Vagina (tissue), 2 donors: ENCODE results near the gene DELE1. TPM values are rescaled to one million over a fixed set of nuclear protein-coding genes. Genes with fewer than 3 reads are reported as not detected.

ENCODE experiments used
- DNase-seq, 2 donors: peaks; one replicate each; pipeline ENCODE4 v3.0.0-alpha.2; 2017; ENCODE audit errors: extremely low spot score in 2 of 2
- H3K27ac ChIP-seq: fragments of 200-600 bp; sonication (generic); one replicate; pipeline ENCODE4 v1.5.1; 2019
- H3K27me3 ChIP-seq: fragments of 200-600 bp; sonication (generic); one replicate; pipeline ENCODE4 v1.5.1; 2019
- H3K36me3 ChIP-seq, 2 donors: fragments of 200-600 bp; sonication (generic); one replicate each; pipeline ENCODE4 v1.5.1; 2017 to 2019
- H3K4me1 ChIP-seq: fragments of 200-600 bp; sonication (generic); one replicate; pipeline ENCODE4 v1.5.1; 2019
- H3K4me3 ChIP-seq, 2 donors: fragments of 200-600 bp; sonication (generic); 1 replicate in 1 of 2; 2 replicates in 1 of 2; pipeline ENCODE4 v1.5.1; 2016 to 2019
- H3K9me3 ChIP-seq: fragments of 200-600 bp; sonication (generic); one replicate; pipeline ENCODE4 v1.5.1; 2019
- POLR2A ChIP-seq, 2 donors: fragments of 450-650 bp; IDR thresholded peaks; one replicate each; pipeline ENCODE4 v1.6.1; 2017; ENCODE audit warnings: antibody characterized with exemption in 2 of 2, mild to moderate bottlenecking in 2 of 2, moderate library complexity in 2 of 2
- POLR2AphosphoS5 ChIP-seq, 2 donors: sonication (generic); formaldehyde crosslinking; IDR thresholded peaks; one replicate each; pipeline ENCODE4 v1.9.0; 2017; ENCODE audit warnings: antibody characterized with exemption in 2 of 2, mild to moderate bottlenecking in 2 of 2, low read depth in 1 of 2; ENCODE audit not compliant: insufficient read depth in 1 of 2
- intact Hi-C: fragments of 100-400 bp; cut with DNase I; formaldehyde crosslinking; loops from one replicate; pipeline ENCODE4 v1.15.1; 2023
- total RNA-seq: library from RNA; depleted of rRNA; stranded (reverse); fragments of >200 nt; gene quantifications from one replicate; pipeline ENCODE4 v1.2.3, GENCODE V29; 2016
- TF ChIP-seq, protein P1 (sequence below), 3 experiments: fragments of 450-650 bp in 2 of 3; fragments of 200-600 bp in 1 of 3; sonication (generic) in 1 of 3; IDR thresholded peaks; one replicate each; pipeline ENCODE4 v1.5.1; 2017 to 2019; ENCODE audit warnings: antibody characterized with exemption in 3 of 3, mild to moderate bottlenecking in 2 of 3, moderate library complexity in 2 of 3

The DELE1 gene
- total RNA-seq, 1 donor from 2014 or later = 79.1 TPM

GRCh38 chr5:141949511-141949910 lies 25.8 kb downstream of the DELE1 start:
- no peak overlapping the region for H3K27ac ChIP-seq
- H3K4me3 ChIP-seq = no peak overlapping the region
- no peaks in the 10 kb centered on the region for H3K27me3 ChIP-seq
- no peaks in the 10 kb centered on the region for H3K36me3 ChIP-seq
- TF ChIP-seq POLR2AphosphoS5 (IDR thresholded peaks at IDR 0.05; ENCODE audit: insufficient read depth in 1 of 2, low read depth in 1 of 2) (no peak), POLR2A (IDR thresholded peaks at IDR 0.05) (no peak)
- TF ChIP-seq, protein P1, sequence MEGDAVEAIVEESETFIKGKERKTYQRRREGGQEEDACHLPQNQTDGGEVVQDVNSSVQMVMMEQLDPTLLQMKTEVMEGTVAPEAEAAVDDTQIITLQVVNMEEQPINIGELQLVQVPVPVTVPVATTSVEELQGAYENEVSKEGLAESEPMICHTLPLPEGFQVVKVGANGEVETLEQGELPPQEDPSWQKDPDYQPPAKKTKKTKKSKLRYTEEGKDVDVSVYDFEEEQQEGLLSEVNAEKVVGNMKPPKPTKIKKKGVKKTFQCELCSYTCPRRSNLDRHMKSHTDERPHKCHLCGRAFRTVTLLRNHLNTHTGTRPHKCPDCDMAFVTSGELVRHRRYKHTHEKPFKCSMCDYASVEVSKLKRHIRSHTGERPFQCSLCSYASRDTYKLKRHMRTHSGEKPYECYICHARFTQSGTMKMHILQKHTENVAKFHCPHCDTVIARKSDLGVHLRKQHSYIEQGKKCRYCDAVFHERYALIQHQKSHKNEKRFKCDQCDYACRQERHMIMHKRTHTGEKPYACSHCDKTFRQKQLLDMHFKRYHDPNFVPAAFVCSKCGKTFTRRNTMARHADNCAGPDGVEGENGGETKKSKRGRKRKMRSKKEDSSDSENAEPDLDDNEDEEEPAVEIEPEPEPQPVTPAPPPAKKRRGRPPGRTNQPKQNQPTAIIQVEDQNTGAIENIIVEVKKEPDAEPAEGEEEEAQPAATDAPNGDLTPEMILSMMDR (IDR thresholded peaks at IDR 0.05) = no peak
- DNase-seq = no peak
- no peaks in the 10 kb centered on the region for H3K9me3 ChIP-seq
- peaks cover 17% of the 10 kb centered on the region for H3K4me1 ChIP-seq
- intact Hi-C loops = no loop called here

DNA sequence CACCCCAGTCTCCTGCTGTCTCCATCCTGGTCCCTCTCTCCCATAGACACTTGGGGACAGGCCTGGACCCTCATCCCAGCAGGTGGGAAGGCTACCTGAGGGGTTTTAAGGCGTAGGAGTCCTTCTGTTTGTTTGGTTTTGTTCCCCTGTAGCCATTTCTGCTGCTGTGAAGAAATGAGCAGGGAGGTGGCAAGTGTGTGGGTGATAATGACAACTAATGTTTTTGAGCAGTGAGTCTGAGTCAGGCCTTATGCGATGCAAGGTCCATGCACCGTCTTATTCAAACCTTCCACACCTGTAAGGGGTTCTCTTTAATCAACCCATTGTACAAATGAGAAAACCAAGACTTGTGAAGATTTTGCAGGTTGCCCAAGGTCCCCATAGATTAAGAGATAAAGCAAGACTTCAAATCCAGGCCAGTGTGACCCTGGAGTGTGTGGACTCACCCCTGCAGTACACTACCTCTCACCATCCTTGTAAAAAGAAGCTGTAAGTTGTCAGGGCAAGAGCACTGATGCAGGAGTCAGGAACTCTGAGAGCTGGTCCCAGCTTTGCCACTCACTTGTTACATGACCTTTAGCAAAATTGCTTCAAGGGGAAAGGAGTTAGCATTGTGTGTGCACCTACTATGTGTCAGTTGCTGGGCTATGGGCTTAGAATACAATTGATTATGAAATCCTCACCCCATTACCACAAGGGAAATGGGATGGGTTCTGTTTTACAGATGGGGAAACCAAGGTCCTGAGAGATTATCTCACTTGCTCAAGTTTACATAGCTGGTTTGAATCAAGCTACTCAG lies 26.7 kb downstream of the DELE1 start:
- no peaks in the 10 kb centered on the region for H3K27me3 ChIP-seq
- H3K36me3 ChIP-seq = no peaks in the 10 kb centered on the region
- no peak overlapping the region for H3K4me3 ChIP-seq
- intact Hi-C loops = no loop called here
- TF ChIP-seq, protein P1 (IDR thresholded peaks at IDR 0.05) = no peak
- no peak for TF ChIP-seq POLR2AphosphoS5 (IDR thresholded peaks at IDR 0.05; ENCODE audit: insufficient read depth in 1 of 2, low read depth in 1 of 2)
- no peak for TF ChIP-seq POLR2A (IDR thresholded peaks at IDR 0.05)
- DNase-seq = no peak
- H3K9me3 ChIP-seq = no peaks in the 10 kb centered on the region
- no peak overlapping the region for H3K27ac ChIP-seq
- peaks cover 11% of the 10 kb centered on the region for H3K4me1 ChIP-seq

- no peak for TF ChIP-seq POLR2AphosphoS5 (IDR thresholded peaks at IDR 0.05; ENCODE audit: insufficient read depth in 1 of 2, low read depth in 1 of 2)
- TF ChIP-seq POLR2A (IDR thresholded peaks at IDR 0.05) = no peak
- TF ChIP-seq, protein P1 (IDR thresholded peaks at IDR 0.05) = no peak
- intact Hi-C loops = no loop called here
- Histone ChIP-seq H3K9me3 (no peaks in the 10 kb centered on the region), H3K27ac (no peak overlapping the region), H3K27me3 (no peaks in the 10 kb centered on the region), H3K4me3 (no peak overlapping the region), H3K36me3 (no peaks in the 10 kb centered on the region), H3K4me1 (peaks cover 2% of the 10 kb centered on the region)
- no peak for DNase-seq
Measured at GRCh38 chr5:141951332-141951781, 27.7 kb downstream of the DELE1 start.

- Histone ChIP-seq H3K27ac (no peak overlapping the region), H3K27me3 (no peaks in the 10 kb centered on the region), H3K4me1 (no peaks in the 10 kb centered on the region), H3K4me3 (no peak overlapping the region), H3K36me3 (no peaks in the 10 kb centered on the region), H3K9me3 (no peaks in the 10 kb centered on the region)
- TF ChIP-seq, protein P1 (IDR thresholded peaks at IDR 0.05) = no peak
- no peak for TF ChIP-seq POLR2A (IDR thresholded peaks at IDR 0.05)
- no peak for TF ChIP-seq POLR2AphosphoS5 (IDR thresholded peaks at IDR 0.05; ENCODE audit: insufficient read depth in 1 of 2, low read depth in 1 of 2)
- no peak for DNase-seq
- intact Hi-C loops = no loop called here
Measured at GRCh38 chr5:141952020-141952419, 28.3 kb downstream of the DELE1 start.

GRCh38 chr5:141954194-141954593 lies 30.5 kb downstream of the DELE1 start:
- no peak overlapping the region for H3K27ac ChIP-seq
- intact Hi-C loops = no loop called here
- TF ChIP-seq POLR2AphosphoS5 (IDR thresholded peaks at IDR 0.05; ENCODE audit: insufficient read depth in 1 of 2, low read depth in 1 of 2) = no peak
- TF ChIP-seq, protein P1 (IDR thresholded peaks at IDR 0.05) = no peak
- TF ChIP-seq POLR2A (IDR thresholded peaks at IDR 0.05) = no peak
- no peaks in the 10 kb centered on the region for H3K4me1 ChIP-seq
- H3K9me3 ChIP-seq = no peaks in the 10 kb centered on the region
- no peaks in the 10 kb centered on the region for H3K36me3 ChIP-seq
- DNase-seq = no peak
- H3K4me3 ChIP-seq = no peak overlapping the region
- H3K27me3 ChIP-seq = no peaks in the 10 kb centered on the region
